Stimulated activated CD4-positive, alpha-beta T cell treated with anti-CD3 and anti-CD28 coated beads, Interleukin-12 subunit alpha, Interleukin-12 subunit beta, amount 100 ng/mL, for 48 hours (primary cell): ENCODE data around the gene AQP1.

Experiments used
- DNase-seq, 3 donors: peaks; one replicate each; pipeline ENCODE4 v3.0.0-alpha.2; 2020; ENCODE audit warnings: low read depth in 2 of 3, low spot score in 1 of 3

Gene AQP1

GRCh38 chr7:30918676-30919075 is 7.0 kb downstream of the AQP1 start:
- no peak for DNase-seq

GRCh38 chr7:30920021-30920583 is 8.4 kb downstream of the AQP1 start:
- DNase-seq = no peak

- no peak for DNase-seq
Observed at GRCh38 chr7:30920584-30921539, 9.2 kb downstream of the AQP1 start.

- no peak for DNase-seq
Observed at GRCh38 chr7:30921540-30922401, 10.1 kb downstream of the AQP1 start.

- DNase-seq = no peak
Observed at GRCh38 chr7:30922596-30922995, 10.9 kb downstream of the AQP1 start.

GRCh38 chr7:30923009-30923773 is 11.5 kb downstream of the AQP1 start:
- DNase-seq = no peak

GRCh38 chr7:30923774-30924413 is 12.2 kb downstream of the AQP1 start:
- DNase-seq = no peak

GRCh38 chr7:30924624-30925023 is 13.0 kb downstream of the AQP1 start:
- DNase-seq = no peak

GRCh38 chr7:30925117-30925516 is 13.5 kb downstream of the AQP1 start:
- no peak for DNase-seq

GRCh38 chr7:30925913-30926312 is 14.3 kb downstream of the AQP1 start:
- no peak for DNase-seq

GRCh38 chr7:30926313-30926712 is 14.7 kb downstream of the AQP1 start:
- DNase-seq = no peak

GRCh38 chr7:30927040-30927439 is 15.4 kb downstream of the AQP1 start:
- no peak for DNase-seq

- no peak for DNase-seq
Observed at GRCh38 chr7:30927559-30927958, 15.9 kb downstream of the AQP1 start.

GRCh38 chr7:30928254-30928872 is 16.7 kb downstream of the AQP1 start:
- DNase-seq = no peak

GRCh38 chr7:30929686-30930085 is 18.0 kb downstream of the AQP1 start:
- DNase-seq = no peak

- no peak for DNase-seq
Observed at GRCh38 chr7:30930621-30931020, 19.0 kb downstream of the AQP1 start.

- DNase-seq = no peak
Observed at GRCh38 chr7:30931161-30931928, 19.7 kb downstream of the AQP1 start.

- DNase-seq = no peak
Observed at GRCh38 chr7:30931929-30932540, 20.4 kb downstream of the AQP1 start.

- no peak for DNase-seq
Observed at GRCh38 chr7:30932562-30932961, 20.9 kb downstream of the AQP1 start.
